ENCODE measurements around the gene ERGIC1. TPM values are rescaled to one million over a fixed set of nuclear protein-coding genes. Genes with fewer than 3 reads are reported as not detected.
"Not testable (repeated sequence)": the region's sequence is repeated elsewhere in the genome, so short reads cannot be mapped to it uniquely, and the experiment has no call there.

ERGIC1 gene
- total and polyA plus RNA-seq, 2 of the 13 experiments (the other 11 are each of a cell fraction or from before 2014, with no cell fraction given) = 78.5 to 184 TPM

DNA sequence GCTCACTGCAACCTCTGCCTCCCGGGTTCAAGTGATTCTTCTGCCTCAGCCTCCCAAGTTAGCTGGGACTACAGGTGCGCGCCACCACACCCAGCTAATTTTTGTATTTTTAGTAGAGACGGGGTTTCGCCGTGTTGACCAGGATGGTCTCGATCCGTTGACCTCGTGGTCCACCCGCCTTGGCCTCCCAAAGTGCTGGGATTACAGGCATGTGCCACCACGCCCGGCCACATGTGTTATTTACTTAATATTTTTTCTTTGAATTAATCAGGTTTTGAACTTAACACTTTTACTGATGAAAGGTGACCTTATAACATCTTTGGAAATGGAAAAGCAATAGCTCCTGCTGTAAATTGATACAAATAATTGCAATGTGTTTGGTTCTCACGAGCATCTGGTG is 13.5 kb downstream of the ERGIC1 start:
- intact Hi-C loops (cut with micrococcal nuclease; ENCODE audit: unreplicated experiment) = not testable (repeated sequence)

DNA sequence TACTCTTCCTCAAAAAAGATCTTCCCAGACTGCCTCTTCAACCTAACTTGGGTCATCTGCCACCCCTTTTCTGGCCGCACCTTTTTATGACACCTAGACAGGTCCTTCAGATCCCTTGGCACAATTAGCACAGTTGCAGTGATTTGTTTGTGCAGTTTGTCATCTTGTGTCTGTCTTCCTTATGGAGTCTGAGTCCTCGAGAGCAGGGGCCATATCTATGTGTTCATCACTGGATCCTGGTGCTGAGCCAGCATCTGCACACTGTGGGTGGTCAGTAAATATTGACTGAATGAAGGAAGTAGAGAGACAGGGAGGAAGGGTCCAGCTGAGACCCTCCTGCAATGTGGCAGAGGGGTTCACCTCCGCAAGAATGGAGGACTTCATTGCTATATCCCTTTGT is 14.4 kb downstream of the ERGIC1 start:
- ChIA-PET POLR2A (interaction anchor here (1.1 kb wide), 1 partner anchor 11 kb away, joined by 3 read pairs; no protein-coding TSS in a partner anchor), CTCF (ENCODE audit: low intra/inter-chr PET ratio, low total read pairs) (no interaction called here)
- BruUV-seq (replicated peaks) = no TSS peak

More for the DNA sequence above, 13.5 kb downstream of the ERGIC1 start:
- POLR2A ChIA-PET = interaction anchor here (1.1 kb wide), 1 partner anchor 12 kb away, joined by 3 read pairs; no protein-coding TSS in a partner anchor
- H3K27me3 ChIP-seq (ENCODE audit: control insufficient read depth in 1 of 2, insufficient read depth in 2 of 2, low read length in 2 of 2); H3K27ac ChIP-seq (ENCODE audit: extremely low read length, insufficient read depth, low read length); H3K4me2 ChIP-seq (ENCODE audit: low read depth, low read length); H3K9ac ChIP-seq (ENCODE audit: insufficient read depth, low read depth, low read length); in situ Hi-C loops (cut with HindIII; ENCODE audit: extremely low pct_ligation_motif_present, low pct_unique_long_range_greater_than_20kb); H3K4me3 ChIP-seq (replicated peaks in 1 of 3; ENCODE audit: insufficient read depth in 1 of 3, low read depth in 2 of 3, low read length in 3 of 3); CTCF ChIA-PET (ENCODE audit: low intra/inter-chr PET ratio, low total read pairs); FAIRE-seq; ATAC-seq; BruUV-seq (replicated peaks); DNase-seq (ENCODE audit: low spot score); H2AFZ ChIP-seq (ENCODE audit: low read length); H3K9me3 ChIP-seq (ENCODE audit: low read length): not testable (repeated sequence)
- Histone ChIP-seq H4K20me1 (ENCODE audit: insufficient read depth, low read length) (peaks cover 17% of the 10 kb centered on the region), H3K79me2 (ENCODE audit: insufficient read depth, low read length) (peaks cover 87% of the 10 kb centered on the region), H3K36me3 (replicated peaks in 1 of 2; ENCODE audit: control insufficient read depth in 1 of 2, insufficient read depth in 2 of 2, low read length in 2 of 2) (peaks cover 7 to 16% of the 10 kb centered on the region in 2 experiments; a peak in 4 of 5 replicates), H3K4me1 (ENCODE audit: insufficient read depth, low read length) (peaks cover 77% of the 10 kb centered on the region)
- 89% methylated on average over 13 of the region's 13 CpGs for WGBS (ENCODE audit: low lambda C conversion rate)
- TF ChIP-seq, protein P1, sequence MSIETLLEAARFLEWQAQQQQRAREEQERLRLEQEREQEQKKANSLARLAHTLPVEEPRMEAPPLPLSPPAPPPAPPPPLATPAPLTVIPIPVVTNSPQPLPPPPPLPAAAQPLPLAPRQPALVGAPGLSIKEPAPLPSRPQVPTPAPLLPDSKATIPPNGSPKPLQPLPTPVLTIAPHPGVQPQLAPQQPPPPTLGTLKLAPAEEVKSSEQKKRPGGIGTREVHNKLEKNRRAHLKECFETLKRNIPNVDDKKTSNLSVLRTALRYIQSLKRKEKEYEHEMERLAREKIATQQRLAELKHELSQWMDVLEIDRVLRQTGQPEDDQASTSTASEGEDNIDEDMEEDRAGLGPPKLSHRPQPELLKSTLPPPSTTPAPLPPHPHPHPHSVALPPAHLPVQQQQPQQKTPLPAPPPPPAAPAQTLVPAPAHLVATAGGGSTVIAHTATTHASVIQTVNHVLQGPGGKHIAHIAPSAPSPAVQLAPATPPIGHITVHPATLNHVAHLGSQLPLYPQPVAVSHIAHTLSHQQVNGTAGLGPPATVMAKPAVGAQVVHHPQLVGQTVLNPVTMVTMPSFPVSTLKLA (IDR thresholded peaks at IDR 0.05) = peak; percentile 62

More for the DNA sequence above, 14.4 kb downstream of the ERGIC1 start:
- WGBS (ENCODE audit: low lambda C conversion rate) = 81% methylated on average over 3 of the region's 3 CpGs
- Histone ChIP-seq H3K9me3 (ENCODE audit: low read length) (no peaks in the 10 kb centered on the region), H3K4me3 (replicated peaks in 1 of 3; ENCODE audit: insufficient read depth in 1 of 3, low read depth in 2 of 3, low read length in 3 of 3) (no peak overlapping the region), H2AFZ (ENCODE audit: low read length) (no peak overlapping the region), H3K4me2 (ENCODE audit: low read depth, low read length) (no peak overlapping the region), H3K36me3 (replicated peaks in 1 of 2; ENCODE audit: control insufficient read depth in 1 of 2, insufficient read depth in 2 of 2, low read length in 2 of 2) (peaks cover 7 to 16% of the 10 kb centered on the region in 2 experiments; a peak in 4 of 5 replicates), H3K27me3 (ENCODE audit: control insufficient read depth in 1 of 2, insufficient read depth in 2 of 2, low read length in 2 of 2) (no peaks in the 10 kb centered on the region), H3K79me2 (ENCODE audit: insufficient read depth, low read length) (peaks cover 87% of the 10 kb centered on the region), H3K27ac (ENCODE audit: extremely low read length, insufficient read depth, low read length) (no peak overlapping the region), H3K9ac (ENCODE audit: insufficient read depth, low read depth, low read length) (no peak overlapping the region), H3K4me1 (ENCODE audit: insufficient read depth, low read length) (peaks cover 85% of the 10 kb centered on the region), H4K20me1 (ENCODE audit: insufficient read depth, low read length) (peaks cover 14% of the 10 kb centered on the region)
- no peak for FAIRE-seq
- DNase-seq (ENCODE audit: low spot score) = no peak
- in situ Hi-C loops (cut with HindIII; ENCODE audit: extremely low pct_ligation_motif_present, low pct_unique_long_range_greater_than_20kb) = no loop called here
- TF ChIP-seq BCL6 (CRISPR knock-in tag; IDR thresholded peaks at IDR 0.05) = peak; percentile 19; the same call in 1 of the 2 replicates
- TF ChIP-seq ZBTB42 (CRISPR knock-in tag; IDR thresholded peaks at IDR 0.05) = no peak
- no peak for ATAC-seq
- intact Hi-C loops (cut with micrococcal nuclease; ENCODE audit: unreplicated experiment) = no loop called here
